T-helper 17 cell (primary cell): ENCODE data around the gene TMEM121B. TPM values are rescaled to one million over a fixed set of nuclear protein-coding genes. Genes with fewer than 3 reads are reported as not detected.
"Not testable (repeated sequence)": the region's sequence is repeated elsewhere in the genome, so short reads cannot be mapped to it uniquely, and the experiment has no call there.

ENCODE experiments used
- ATAC-seq: fragments of 150-1000 bp; cut with Tn5 transposase; 2 replicates; pipeline ENCODE4 v1.10.0; 2021; ENCODE audit warnings: mild to moderate bottlenecking, moderate library complexity
- DNase-seq, 3 donors: peaks; one replicate each; pipeline versions ENCODE4 v3.0.0 to v3.0.0-alpha.2; 2020 to 2021
- H3K9me3 ChIP-seq: one replicate; pipeline ENCODE4 v1.7.0; 2013; ENCODE audit warnings: low read length, mild to moderate bottlenecking; ENCODE audit not compliant: control insufficient read depth, poor library complexity, severe bottlenecking
- H3K27ac Mint-ChIP-seq: one replicate; pipeline ENCODE4 v1.8.0; 2022; ENCODE audit warnings: mild to moderate bottlenecking, moderate library complexity, mixed read lengths
- H3K27me3 Mint-ChIP-seq: one replicate; pipeline ENCODE4 v1.8.0; 2022; ENCODE audit warnings: mixed read lengths
- H3K36me3 Mint-ChIP-seq: one replicate; pipeline ENCODE4 v1.8.0; 2022; ENCODE audit warnings: low read depth, mixed read lengths
- H3K4me1 Mint-ChIP-seq: one replicate; pipeline ENCODE4 v1.8.0; 2022; ENCODE audit warnings: mild to moderate bottlenecking, mixed read lengths
- H3K4me3 Mint-ChIP-seq: one replicate; pipeline ENCODE4 v1.8.0; 2022; ENCODE audit warnings: mild to moderate bottlenecking, moderate library complexity, mixed read lengths
- total RNA-seq, 4 donors: library from RNA in 2 of 4; stranded (reverse) in 2 of 4; gene quantifications; one replicate each; pipeline ENCODE4 v1.2.3 and lab custom pipeline; 2022 to 2026

TMEM121B gene
- total RNA-seq, 2 donors from 2014 or later = 0.20 TPM; not detected in 1

DNA sequence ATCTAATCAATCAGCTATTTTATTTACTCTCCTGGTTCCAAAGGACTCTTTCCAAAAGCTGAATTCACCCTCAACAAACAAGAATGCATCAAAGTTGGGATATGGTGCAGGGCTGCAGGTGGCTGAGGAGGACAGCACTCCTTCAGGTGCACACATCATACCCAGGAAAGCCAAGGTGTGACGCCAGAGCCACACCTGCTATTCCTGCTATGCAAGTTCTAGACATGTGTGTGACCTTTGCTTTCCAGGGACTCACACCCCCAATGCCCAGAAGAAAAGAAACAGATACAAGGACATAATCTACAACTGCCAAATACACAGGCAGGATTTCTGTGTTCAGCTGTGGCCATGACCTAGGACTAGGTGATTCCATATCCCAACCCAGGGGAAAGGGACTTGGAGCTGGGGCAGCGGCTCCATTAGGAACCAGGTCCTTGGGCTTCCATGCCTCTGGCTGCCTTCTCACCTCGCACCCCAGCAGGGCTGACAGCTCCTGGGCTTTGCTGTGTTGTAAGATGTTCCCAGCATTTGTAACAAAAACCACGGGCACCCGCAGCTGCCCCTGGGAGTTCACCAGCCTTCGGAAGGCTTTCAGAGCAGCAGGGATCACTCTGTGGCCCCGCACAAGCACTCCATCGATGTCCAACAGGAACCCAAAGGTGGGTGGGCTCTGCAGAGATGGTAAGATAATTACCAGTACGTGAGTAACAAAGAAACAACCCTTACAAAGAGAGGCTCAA lies 28.1 kb upstream of the TMEM121B start:
- DNase-seq (no peak), ATAC-seq (no peak)
- no peaks in the 10 kb centered on the region for H3K9me3 ChIP-seq
- peaks cover 10% of the 10 kb centered on the region for H3K4me1 Mint-ChIP-seq
- H3K27me3 Mint-ChIP-seq = no peaks in the 10 kb centered on the region
- no peak overlapping the region for H3K4me3 Mint-ChIP-seq
- peak overlapping the region; percentile 57 for H3K27ac Mint-ChIP-seq
- no peaks in the 10 kb centered on the region for H3K36me3 Mint-ChIP-seq

- not testable (repeated sequence) for H3K36me3 Mint-ChIP-seq, H3K4me3 Mint-ChIP-seq, H3K27me3 Mint-ChIP-seq, ATAC-seq, H3K9me3 ChIP-seq, DNase-seq, H3K4me1 Mint-ChIP-seq
- H3K27ac Mint-ChIP-seq = peak overlapping the region; percentile 39
These were observed 26.3 kb upstream of the TMEM121B start for GRCh38 chr22:17147458-17147857.

DNA sequence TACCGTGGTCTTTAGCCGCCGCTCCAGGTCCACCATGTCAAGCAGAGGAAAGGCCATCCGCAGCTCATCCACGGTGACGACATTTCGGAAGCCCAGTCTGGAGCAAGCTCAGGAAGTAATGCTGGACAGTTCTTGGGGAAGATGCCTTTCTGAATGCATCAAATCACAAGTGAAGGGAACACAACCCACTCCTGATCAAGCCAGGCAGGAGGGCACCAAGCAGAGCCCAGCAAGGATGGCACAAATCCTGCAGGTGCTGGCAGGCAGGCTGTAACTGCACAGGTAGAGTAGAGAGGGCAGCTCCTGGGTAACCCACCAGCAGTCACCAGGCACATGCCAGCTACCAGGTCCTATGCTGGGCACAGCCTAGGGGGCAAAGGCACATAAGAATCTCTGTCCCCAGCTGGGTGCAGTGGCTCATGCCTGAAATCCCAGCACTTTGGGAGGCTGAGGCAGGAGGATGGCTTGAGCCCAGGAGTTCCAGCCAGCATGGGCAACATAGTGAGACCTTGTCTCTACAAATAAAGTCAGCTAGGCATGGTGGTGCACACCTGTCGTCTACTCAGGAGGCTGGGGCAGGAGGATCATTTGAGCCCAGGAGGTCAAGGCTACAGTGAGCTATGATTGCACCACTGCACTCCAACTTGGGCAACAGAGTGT lies 24.0 kb upstream of the TMEM121B start:
- peaks cover 5% of the 10 kb centered on the region for H3K36me3 Mint-ChIP-seq
- H3K27me3 Mint-ChIP-seq = no peaks in the 10 kb centered on the region
- peak overlapping the region; percentile 43 for H3K27ac Mint-ChIP-seq
- H3K4me3 Mint-ChIP-seq = no peak overlapping the region
- H3K9me3 ChIP-seq = no peaks in the 10 kb centered on the region
- no peaks in the 10 kb centered on the region for H3K4me1 Mint-ChIP-seq
- ATAC-seq (no peak), DNase-seq (no peak)

GRCh38 chr22:17143826-17144225 lies 22.7 kb upstream of the TMEM121B start:
- no peaks in the 10 kb centered on the region for H3K27me3 Mint-ChIP-seq
- DNase-seq (no peak), ATAC-seq (no peak)
- peaks cover 5% of the 10 kb centered on the region for H3K36me3 Mint-ChIP-seq
- no peaks in the 10 kb centered on the region for H3K4me1 Mint-ChIP-seq
- no peak overlapping the region for H3K4me3 Mint-ChIP-seq
- H3K9me3 ChIP-seq = no peaks in the 10 kb centered on the region
- no peak overlapping the region for H3K27ac Mint-ChIP-seq

GRCh38 chr22:17143101-17143500 lies 21.9 kb upstream of the TMEM121B start:
- Mint-ChIP-seq H3K4me1 (peaks cover 1% of the 10 kb centered on the region), H3K4me3 (no peak overlapping the region), H3K27ac (peak overlapping the region; percentile 49), H3K36me3 (peaks cover 7% of the 10 kb centered on the region), H3K27me3 (no peaks in the 10 kb centered on the region)
- no peaks in the 10 kb centered on the region for H3K9me3 ChIP-seq
- ATAC-seq (no peak), DNase-seq (no peak)

- peaks cover 4% of the 10 kb centered on the region for H3K4me1 Mint-ChIP-seq
- no peak overlapping the region for H3K27ac Mint-ChIP-seq
- no peak for ATAC-seq
- DNase-seq = no peak
- H3K27me3 Mint-ChIP-seq = no peaks in the 10 kb centered on the region
- H3K36me3 Mint-ChIP-seq = peaks cover 10% of the 10 kb centered on the region
- no peak overlapping the region for H3K4me3 Mint-ChIP-seq
- no peaks in the 10 kb centered on the region for H3K9me3 ChIP-seq
These were observed 19.9 kb upstream of the TMEM121B start for GRCh38 chr22:17140826-17141766.

- H3K27ac Mint-ChIP-seq = no peak overlapping the region
- H3K36me3 Mint-ChIP-seq = peaks cover 10% of the 10 kb centered on the region
- no peak for DNase-seq
- H3K27me3 Mint-ChIP-seq = no peaks in the 10 kb centered on the region
- peaks cover 4% of the 10 kb centered on the region for H3K4me1 Mint-ChIP-seq
- H3K4me3 Mint-ChIP-seq = no peak overlapping the region
- no peak for ATAC-seq
- H3K9me3 ChIP-seq = no peaks in the 10 kb centered on the region
These were observed 18.9 kb upstream of the TMEM121B start for GRCh38 chr22:17140022-17140421.

DNA sequence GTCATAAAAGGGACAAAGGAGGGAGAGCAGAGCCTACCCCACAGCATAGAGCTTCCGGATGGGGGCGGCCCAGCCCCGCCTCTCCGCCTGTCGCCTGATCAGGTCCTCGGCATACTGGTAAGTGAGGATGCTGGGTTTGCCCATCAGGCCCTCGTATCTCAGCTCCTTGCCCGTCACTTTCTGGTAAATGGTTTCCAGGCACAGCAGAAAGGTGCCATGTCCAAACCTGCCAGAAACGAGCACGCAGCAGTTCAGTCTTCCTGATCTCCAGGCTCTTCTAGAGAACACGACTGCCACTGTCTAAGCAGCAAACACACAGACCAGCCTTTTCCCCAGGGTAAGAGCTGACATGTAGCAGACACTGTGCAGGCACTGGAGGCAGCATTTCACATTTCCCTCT lies 17.4 kb upstream of the TMEM121B start:
- DNase-seq (no peak), ATAC-seq (no peak)
- no peak overlapping the region for H3K27ac Mint-ChIP-seq
- no peaks in the 10 kb centered on the region for H3K27me3 Mint-ChIP-seq
- peaks cover 10% of the 10 kb centered on the region for H3K36me3 Mint-ChIP-seq
- no peaks in the 10 kb centered on the region for H3K9me3 ChIP-seq
- H3K4me1 Mint-ChIP-seq = peaks cover 6% of the 10 kb centered on the region
- no peak overlapping the region for H3K4me3 Mint-ChIP-seq

- no peak for ATAC-seq
- H3K9me3 ChIP-seq = no peaks in the 10 kb centered on the region
- peaks cover 6% of the 10 kb centered on the region for H3K4me1 Mint-ChIP-seq
- DNase-seq = no peak
- H3K4me3 Mint-ChIP-seq = no peak overlapping the region
- peaks cover 9% of the 10 kb centered on the region for H3K36me3 Mint-ChIP-seq
- no peaks in the 10 kb centered on the region for H3K27me3 Mint-ChIP-seq
- H3K27ac Mint-ChIP-seq = no peak overlapping the region
These were observed 16.8 kb upstream of the TMEM121B start for GRCh38 chr22:17137861-17138425.

GRCh38 chr22:17137170-17137569 lies 16.0 kb upstream of the TMEM121B start:
- H3K9me3 ChIP-seq = no peaks in the 10 kb centered on the region
- Mint-ChIP-seq H3K27ac (no peak overlapping the region), H3K36me3 (peaks cover 9% of the 10 kb centered on the region), H3K4me1 (peaks cover 6% of the 10 kb centered on the region), H3K27me3 (no peaks in the 10 kb centered on the region), H3K4me3 (no peak overlapping the region)
- DNase-seq (no peak), ATAC-seq (no peak)

DNA sequence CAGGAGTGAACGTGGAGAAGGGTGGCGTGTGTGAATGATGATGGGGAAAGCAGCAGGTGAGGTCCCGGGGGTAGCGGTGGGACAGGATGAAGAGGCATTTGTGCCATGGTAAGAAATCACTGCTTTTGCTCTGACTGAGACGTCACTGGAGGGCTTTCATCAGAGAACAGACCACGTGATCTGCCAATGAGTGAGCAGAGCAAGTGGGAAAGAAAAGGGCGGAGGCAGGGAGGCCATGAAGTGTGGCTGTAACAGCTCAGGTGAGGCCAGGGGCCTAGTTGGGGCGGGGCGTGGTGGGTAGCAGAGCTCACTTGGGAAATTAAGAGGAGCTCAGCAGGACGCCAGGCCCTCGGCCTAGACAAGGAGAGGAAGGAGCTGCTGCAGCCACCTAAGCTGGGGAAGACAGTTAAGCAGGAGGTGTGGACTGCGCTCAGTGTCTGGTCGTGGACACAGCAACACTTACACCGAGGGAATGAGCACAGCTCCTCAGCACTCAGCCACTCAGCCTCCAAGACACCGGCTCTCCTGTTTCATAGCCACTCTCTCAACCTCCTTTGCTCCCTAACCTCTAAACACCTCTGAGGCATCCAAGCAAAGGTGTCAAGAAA lies 14.1 kb upstream of the TMEM121B start:
- Mint-ChIP-seq H3K27me3 (no peaks in the 10 kb centered on the region), H3K4me1 (peaks cover 6% of the 10 kb centered on the region), H3K36me3 (peaks cover 6% of the 10 kb centered on the region), H3K27ac (no peak overlapping the region), H3K4me3 (no peak overlapping the region)
- no peaks in the 10 kb centered on the region for H3K9me3 ChIP-seq
- ATAC-seq (no peak), DNase-seq (no peak)

DNA sequence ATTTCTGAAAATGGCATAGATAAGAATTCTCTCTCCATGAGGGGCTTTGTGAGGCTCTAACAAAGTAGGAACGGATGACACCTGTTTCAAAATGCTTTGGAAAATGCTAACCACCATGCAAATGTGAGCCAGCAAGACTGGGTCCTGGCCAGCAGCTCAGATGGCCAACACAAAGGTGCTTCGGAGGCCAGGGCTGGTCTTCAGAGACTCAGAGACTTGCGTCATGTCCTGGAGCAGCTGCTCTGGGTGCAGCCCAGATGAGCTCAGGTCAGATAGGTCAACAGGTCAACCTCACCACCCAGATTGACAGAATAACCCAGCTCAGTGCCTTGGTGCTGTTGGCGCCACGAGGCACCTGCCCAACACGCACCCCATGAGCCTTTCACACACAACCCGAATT lies 12.0 kb upstream of the TMEM121B start:
- no peak overlapping the region for H3K27ac Mint-ChIP-seq
- peaks cover 4% of the 10 kb centered on the region for H3K36me3 Mint-ChIP-seq
- DNase-seq (no peak), ATAC-seq (no peak)
- H3K27me3 Mint-ChIP-seq = no peaks in the 10 kb centered on the region
- peaks cover 2% of the 10 kb centered on the region for H3K9me3 ChIP-seq
- no peak overlapping the region for H3K4me3 Mint-ChIP-seq
- peaks cover 7% of the 10 kb centered on the region for H3K4me1 Mint-ChIP-seq
